H1 (cell line): ENCODE measurements around the gene FAM13C. TPM values are rescaled to one million over a fixed set of nuclear protein-coding genes. Genes with fewer than 3 reads are reported as not detected.

Source experiments
- CTCF ChIA-PET: fragments of 300-600 bp; sonication (Branson Sonifier 250); formaldehyde crosslinking; loops from one replicate; lab custom pipeline; 2021; ENCODE audit not compliant: partially characterized antibody; lab: Charles Lee
- POLR2A ChIA-PET: fragments of 300-600 bp; sonication (Branson Sonifier 250); formaldehyde crosslinking; loops from one replicate; lab custom pipeline; 2021; ENCODE audit warnings: inconsistent platforms; ENCODE audit not compliant: partially characterized antibody; lab: Charles Lee
- DNase-seq, 2 experiments: peaks; one replicate each; pipeline versions ENCODE4 v3.0.0 to v3.0.0-alpha.2; 2010 to 2022; ENCODE audit warnings: low spot score in 2 of 2, low read depth in 1 of 2, mixed read lengths in 1 of 2
- FAIRE-seq: peaks from 2 replicates; lab custom pipeline; 2011; peaks lifted over from hg19 to GRCh38; lab: Jason Lieb, UNC
- H2AFZ ChIP-seq: 2 replicates; pipeline ENCODE4 v1.8.1; 2012; ENCODE audit warnings: low read length, inconsistent platforms
- H2AK5ac ChIP-seq: 2 replicates; pipeline ENCODE4 v1.6.1; 2013; ENCODE audit warnings: low read depth, low read length
- H2BK120ac ChIP-seq: replicated peaks from 2 replicates; pipeline ENCODE3; 2013; ENCODE audit warnings: low read depth, low read length, inconsistent platforms
- H2BK12ac ChIP-seq: 2 replicates; pipeline ENCODE4 v1.6.1; 2013; ENCODE audit warnings: low read depth, low read length
- H2BK15ac ChIP-seq: 2 replicates; pipeline ENCODE4 v1.6.1; 2013; ENCODE audit warnings: low read length
- H2BK20ac ChIP-seq: 2 replicates; pipeline ENCODE4 v1.6.1; 2013; ENCODE audit warnings: low read length
- H2BK5ac ChIP-seq: 2 replicates; pipeline ENCODE4 v1.6.1; 2013; ENCODE audit warnings: low read depth, low read length
- H3K14ac ChIP-seq: 2 replicates; pipeline ENCODE4 v1.6.1; 2013; ENCODE audit warnings: inconsistent platforms; ENCODE audit not compliant: insufficient read length
- H3K18ac ChIP-seq: 2 replicates; pipeline ENCODE4 v1.6.1; 2013; ENCODE audit warnings: low read length; ENCODE audit errors: extremely low read depth
- H3K23ac ChIP-seq: 2 replicates; pipeline ENCODE4 v1.6.1; 2013; ENCODE audit warnings: inconsistent platforms; ENCODE audit not compliant: insufficient read length
- H3K23me2 ChIP-seq: 2 replicates; pipeline ENCODE4 v1.6.1; 2013; ENCODE audit warnings: low read depth, low read length
- H3K27ac ChIP-seq: 2 replicates; pipeline ENCODE4 v1.6.1; 2011; ENCODE audit warnings: low read depth, low read length, inconsistent platforms
- H3K27me3 ChIP-seq, 4 experiments: replicated peaks in 1 of 4; 1 replicate in 1 of 4; 2 replicates in 3 of 4; pipeline versions ENCODE4 v1.6.1 to v1.8.1; 2011 to 2013; ENCODE audit warnings: low read length in 3 of 4, mild to moderate bottlenecking in 3 of 4, inconsistent platforms in 2 of 4, mixed read lengths in 2 of 4, moderate library complexity in 1 of 4; ENCODE audit not compliant: control insufficient read depth in 3 of 4, insufficient read depth in 3 of 4; ENCODE audit errors: extremely low read depth in 1 of 4
- H3K36me3 ChIP-seq, 4 experiments: 2 replicates each; pipeline versions ENCODE4 v1.6.1 to v1.8.1; 2011 to 2013; ENCODE audit warnings: mild to moderate bottlenecking in 4 of 4, low read length in 3 of 4, moderate library complexity in 2 of 4, control low read depth in 1 of 4, inconsistent platforms in 1 of 4; ENCODE audit not compliant: insufficient read depth in 4 of 4, control insufficient read depth in 2 of 4
- H3K4ac ChIP-seq: replicated peaks from 2 replicates; pipeline ENCODE3; 2013; ENCODE audit warnings: low read length, low read depth, mixed read lengths, inconsistent platforms; ENCODE audit not compliant: insufficient read length
- H3K4me1 ChIP-seq, 4 experiments: replicated peaks in 1 of 4; 1 replicate in 1 of 4; 2 replicates in 3 of 4; pipeline versions ENCODE4 v1.6.1 to v1.8.1; 2011 to 2013; ENCODE audit warnings: low read length in 3 of 4, inconsistent platforms in 2 of 4, mixed read lengths in 1 of 4; ENCODE audit not compliant: insufficient read depth in 4 of 4, control insufficient read depth in 3 of 4
- H3K4me2 ChIP-seq, 2 experiments: 2 replicates each; pipeline versions ENCODE4 v1.6.1 to v1.8.1; 2011 to 2013; ENCODE audit warnings: low read depth in 2 of 2, low read length in 2 of 2, control low read depth in 1 of 2, inconsistent platforms in 1 of 2, mild to moderate bottlenecking in 1 of 2; ENCODE audit not compliant: insufficient read depth in 1 of 2
- H3K4me3 ChIP-seq, 4 experiments: fragments of 200-600, 300-600 bp in 1 of 4; sonication (generic), shearing (Covaris generic), sonication (Bioruptor Twin) in 1 of 4; 2 replicates each; pipeline versions ENCODE4 v1.5.1 to v1.8.1; 2011 to 2016; ENCODE audit warnings: low read length in 4 of 4, low read depth in 3 of 4, control low read depth in 2 of 4, inconsistent platforms in 2 of 4, mild to moderate bottlenecking in 2 of 4, mixed read lengths in 1 of 4, moderate library complexity in 1 of 4; ENCODE audit not compliant: insufficient read depth in 2 of 4; ENCODE audit errors: extremely low read depth in 1 of 4
- H3K56ac ChIP-seq: replicated peaks from 2 replicates; pipeline ENCODE3; 2013; ENCODE audit warnings: low read depth, mild to moderate bottlenecking, mixed read lengths, low read length, inconsistent platforms; ENCODE audit not compliant: insufficient read length
- H3K79me1 ChIP-seq: 2 replicates; pipeline ENCODE4 v1.6.1; 2013; ENCODE audit warnings: low read depth, low read length, control low read depth
- H3K79me2 ChIP-seq, 2 experiments: 2 replicates each; pipeline versions ENCODE4 v1.6.1 to v1.8.1; 2012 to 2013; ENCODE audit warnings: low read length in 2 of 2, mild to moderate bottlenecking in 2 of 2, inconsistent platforms in 1 of 2; ENCODE audit not compliant: insufficient read depth in 2 of 2, control insufficient read depth in 1 of 2
- H3K9ac ChIP-seq, 4 experiments: replicated peaks in 1 of 4; 1 replicate in 1 of 4; 2 replicates in 3 of 4; pipeline versions ENCODE4 v1.6.1 to v1.8.1; 2011 to 2013; ENCODE audit warnings: low read depth in 3 of 4, low read length in 3 of 4, control low read depth in 2 of 4, mild to moderate bottlenecking in 2 of 4, moderate library complexity in 2 of 4, inconsistent platforms in 1 of 4; ENCODE audit errors: extremely low read depth in 1 of 4
- H3K9me3 ChIP-seq, 2 experiments: 2 replicates each; pipeline versions ENCODE4 v1.6.1 to v1.8.1; 2012 to 2013; ENCODE audit warnings: mild to moderate bottlenecking in 2 of 2, moderate library complexity in 2 of 2, control low read depth in 1 of 2, inconsistent platforms in 1 of 2, low read depth in 1 of 2, low read length in 1 of 2, mixed read lengths in 1 of 2; ENCODE audit not compliant: insufficient read depth in 2 of 2
- H4K20me1 ChIP-seq, 2 experiments: replicated peaks in 1 of 2; 2 replicates each; pipeline versions ENCODE3 to v1.8.1; 2011 to 2013; ENCODE audit warnings: inconsistent platforms in 2 of 2, low read length in 2 of 2, mild to moderate bottlenecking in 1 of 2; ENCODE audit not compliant: insufficient read depth in 2 of 2, control insufficient read depth in 1 of 2
- H4K5ac ChIP-seq: 2 replicates; pipeline ENCODE4 v1.6.1; 2013; ENCODE audit warnings: low read length, low read depth, mixed read lengths, inconsistent platforms; ENCODE audit not compliant: insufficient read length
- H4K8ac ChIP-seq: 2 replicates; pipeline ENCODE4 v1.8.0; 2013; ENCODE audit warnings: mild to moderate bottlenecking, moderate library complexity, low read length, inconsistent platforms; ENCODE audit not compliant: insufficient read depth; ENCODE audit errors: extremely low read depth
- H4K91ac ChIP-seq: replicated peaks from 2 replicates; pipeline ENCODE3; 2013; ENCODE audit warnings: low read length, mixed read lengths, inconsistent platforms; ENCODE audit not compliant: insufficient read length
- SIN3A ChIP-seq, 2 experiments: IDR thresholded peaks in 1 of 2; conservative IDR thresholded peaks in 1 of 2; 2 replicates each; pipeline ENCODE4 v1.6.1; 2011 to 2012; ENCODE audit warnings: low read length in 2 of 2, improper control_type of control experiment in 1 of 2, low read depth in 1 of 2, mild to moderate bottlenecking in 1 of 2
- WGBS, 2 experiments: shearing (Covaris generic) in 1 of 2; methylation state at CpG; one replicate each; pipeline versions ENCODE4 v1.1.6 to v1.1.7; 2013 to 2015; ENCODE audit warnings: low lambda C conversion rate in 2 of 2, mixed read lengths in 2 of 2, inconsistent platforms in 1 of 2, low coverage in 1 of 2, missing lambda C conversion rate in 1 of 2; ENCODE audit not compliant: insufficient replicate concordance in 2 of 2, insufficient coverage in 1 of 2, insufficient read length in 1 of 2; ENCODE audit errors: extremely low coverage in 1 of 2, missing lambda C conversion rate in 1 of 2; 5-methylcytosine and 5-hydroxymethylcytosine counted together
- polyA plus RNA-seq, 7 experiments: library from polyadenylated mRNA; depleted of rRNA in 3 of 7; stranded (reverse) in 5 of 7; unstranded in 2 of 7; fragments of >200 nt in 5 of 7; fragments of 200-250 nt in 2 of 7; gene quantifications; 1 replicate in 5 of 7; 2 replicates in 1 of 7; 4 replicates in 1 of 7; pipeline versions ENCODE4 v1.2.1 to v1.2.3, GENCODE V29; 2011 to 2013; ENCODE audit warnings: missing spikeins in 2 of 7, mixed read lengths in 2 of 7
- total RNA-seq: library from RNA; stranded (reverse); fragmentation: NEBNext Ultra II Directional; extraction: Animal tissue kit (Norgen Biotek cat#: 25700); gene quantifications from 2 replicates; pipeline ENCODE4 v1.2.1, GENCODE V29; 2021

The FAM13C gene
- total and polyA plus RNA-seq, 2 of the 8 experiments (the other 6 are each of a cell fraction or from before 2014, with no cell fraction given): 0.56 to 0.62 TPM

DNA sequence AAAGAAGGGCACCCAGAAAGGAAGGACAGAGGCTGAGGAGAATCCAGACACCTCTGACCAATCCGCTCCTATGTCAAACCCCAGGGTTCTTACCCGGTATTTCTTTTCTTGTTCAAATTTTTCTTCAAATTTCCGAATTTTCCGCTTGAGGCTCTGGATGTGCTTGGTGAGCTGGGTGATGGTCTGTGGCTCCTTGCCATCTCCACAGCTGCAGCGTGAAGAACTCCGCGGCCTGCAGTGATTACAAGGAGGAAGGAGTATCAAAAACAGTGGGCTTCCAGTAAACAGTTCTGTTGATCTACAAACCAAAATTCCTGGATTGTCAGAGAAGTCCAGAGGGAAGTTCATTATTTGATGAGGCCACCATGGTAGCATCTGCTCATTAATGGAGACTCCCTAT lies 93.9 kb downstream of the FAM13C start:
- no peak overlapping the region for H3K4me3 ChIP-seq
- H2BK20ac ChIP-seq: no peak overlapping the region
- H3K36me3 ChIP-seq: no peaks in the 10 kb centered on the region
- no peak for TF ChIP-seq SIN3A (conservative IDR thresholded peaks at IDR 0.05 in 1 of 2, IDR thresholded peaks at IDR 0.05 in 1 of 2; ENCODE audit: low read depth in 1 of 2, low read length in 2 of 2)
- no peak overlapping the region for H4K8ac ChIP-seq
- H2BK15ac ChIP-seq: no peak overlapping the region
- H4K20me1 ChIP-seq: no peaks in the 10 kb centered on the region
- H3K18ac ChIP-seq: no peak overlapping the region
- no peak overlapping the region for H3K9ac ChIP-seq
- no peak overlapping the region for H4K91ac ChIP-seq
- no peak overlapping the region for H4K5ac ChIP-seq
- H3K27me3 ChIP-seq: no peaks in the 10 kb centered on the region
- WGBS, 2 experiments: 91% methylated on average over 7 of the region's 7 CpGs; no CpG with 5 or more reads in 1 of the 2 experiments
- no peak overlapping the region for H2BK12ac ChIP-seq
- H3K23ac ChIP-seq: no peak overlapping the region
- H3K4me1 ChIP-seq: no peaks in the 10 kb centered on the region
- CTCF ChIA-PET: no interaction called here
- H3K79me2 ChIP-seq: no peaks in the 10 kb centered on the region
- H3K4me2 ChIP-seq: no peak overlapping the region
- H3K4ac ChIP-seq: no peak overlapping the region
- FAIRE-seq: no peak
- no peak overlapping the region for H2BK5ac ChIP-seq
- no peaks in the 10 kb centered on the region for H3K79me1 ChIP-seq
- no peak overlapping the region for H2AFZ ChIP-seq
- H3K9me3 ChIP-seq: no peaks in the 10 kb centered on the region
- DNase-seq: no peak
- no peak overlapping the region for H2BK120ac ChIP-seq
- H3K23me2 ChIP-seq: no peaks in the 10 kb centered on the region
- H2AK5ac ChIP-seq: no peak overlapping the region
- POLR2A ChIA-PET: interaction anchor here (0.5 kb wide), 1 partner anchor 525 kb away, joined by 3 read pairs; no protein-coding TSS in a partner anchor
- no peak overlapping the region for H3K56ac ChIP-seq
- H3K27ac ChIP-seq: no peak overlapping the region
- H3K14ac ChIP-seq: no peak overlapping the region
